Effector CD4-positive, alpha-beta T cell (primary cell): ENCODE results near the gene OVOL3. TPM values are rescaled to one million over a fixed set of nuclear protein-coding genes. Genes with fewer than 3 reads are reported as not detected.
"Not testable (repeated sequence)": the region's sequence is repeated elsewhere in the genome, so short reads cannot be mapped to it uniquely, and the experiment has no call there.

ENCODE experiments used
- DNase-seq: peaks from one replicate; pipeline ENCODE4 v3.0.0-alpha.2; 2020
- total RNA-seq: gene quantifications from one replicate; lab custom pipeline; 2026; lab: John Stamatoyannopoulos, UW

OVOL3 gene
- total RNA-seq: not detected

DNA sequence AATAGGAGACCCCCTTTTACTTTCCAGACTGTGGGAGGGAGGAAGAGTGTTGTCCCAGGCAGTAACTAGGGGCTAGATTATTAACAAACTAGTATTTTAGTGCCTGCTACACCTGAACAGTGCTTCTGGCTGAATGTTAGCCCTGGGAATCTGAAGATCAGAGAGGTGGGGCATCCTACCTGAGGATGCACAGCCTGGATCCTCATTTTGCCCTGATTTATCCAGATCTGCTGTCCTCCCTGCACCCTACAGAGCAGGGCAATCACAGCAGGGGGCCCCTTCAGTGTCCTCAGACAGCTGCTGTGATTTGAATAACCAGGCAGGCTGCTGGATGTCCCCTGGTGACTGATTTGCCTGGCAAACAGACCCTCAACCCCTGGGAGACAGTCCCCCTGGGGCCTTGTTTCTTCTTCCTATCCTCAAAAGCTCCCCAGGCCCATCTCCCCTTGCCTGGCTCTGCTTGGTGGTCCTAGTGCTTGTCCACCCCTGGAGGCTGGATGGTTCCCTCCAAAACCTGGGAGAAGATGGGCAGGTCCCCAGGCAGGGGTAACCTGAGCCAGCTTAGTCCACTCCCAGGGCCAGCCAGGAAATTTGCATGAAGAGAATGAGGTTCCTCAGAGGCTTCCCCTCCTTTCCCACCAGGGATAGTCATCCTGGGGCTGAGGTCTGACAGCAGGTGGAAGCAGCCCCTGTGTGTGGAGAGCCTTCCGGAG, at the start of gene OVOL3:
Gene OVOL3 (plus strand): TSS at position 657 of the 713 bp plus-strand sequence. CDS start 60 bp downstream, outside the sequence.
- DNase-seq: no peak

GRCh38 chr19:36061367-36061766, 49.6 kb upstream of the OVOL3 start:
- DNase-seq: no peak

DNA sequence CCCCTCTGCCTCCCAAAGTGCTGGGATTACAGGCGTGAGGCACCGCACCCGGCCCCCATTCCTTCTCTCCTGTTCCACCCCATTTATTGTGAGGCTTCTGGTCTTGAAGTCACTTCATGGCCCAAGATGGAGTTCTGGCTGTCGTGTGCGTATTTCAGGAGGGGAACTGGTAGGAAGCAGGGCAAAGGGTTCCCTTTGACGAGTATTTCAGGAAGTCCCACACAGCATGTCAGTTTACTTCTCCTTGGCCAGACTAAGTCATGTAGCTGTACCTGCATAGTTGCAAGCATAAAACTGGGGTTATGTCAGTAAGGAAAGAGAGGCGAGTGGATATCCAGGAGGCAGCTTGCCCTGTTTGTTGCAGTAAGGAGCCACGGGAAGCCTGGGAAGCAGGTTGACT, 46.1 kb upstream of the OVOL3 start:
- DNase-seq: no peak

- DNase-seq: no peak
These were observed 43.3 kb upstream of the OVOL3 start for GRCh38 chr19:36067681-36068080.

DNA sequence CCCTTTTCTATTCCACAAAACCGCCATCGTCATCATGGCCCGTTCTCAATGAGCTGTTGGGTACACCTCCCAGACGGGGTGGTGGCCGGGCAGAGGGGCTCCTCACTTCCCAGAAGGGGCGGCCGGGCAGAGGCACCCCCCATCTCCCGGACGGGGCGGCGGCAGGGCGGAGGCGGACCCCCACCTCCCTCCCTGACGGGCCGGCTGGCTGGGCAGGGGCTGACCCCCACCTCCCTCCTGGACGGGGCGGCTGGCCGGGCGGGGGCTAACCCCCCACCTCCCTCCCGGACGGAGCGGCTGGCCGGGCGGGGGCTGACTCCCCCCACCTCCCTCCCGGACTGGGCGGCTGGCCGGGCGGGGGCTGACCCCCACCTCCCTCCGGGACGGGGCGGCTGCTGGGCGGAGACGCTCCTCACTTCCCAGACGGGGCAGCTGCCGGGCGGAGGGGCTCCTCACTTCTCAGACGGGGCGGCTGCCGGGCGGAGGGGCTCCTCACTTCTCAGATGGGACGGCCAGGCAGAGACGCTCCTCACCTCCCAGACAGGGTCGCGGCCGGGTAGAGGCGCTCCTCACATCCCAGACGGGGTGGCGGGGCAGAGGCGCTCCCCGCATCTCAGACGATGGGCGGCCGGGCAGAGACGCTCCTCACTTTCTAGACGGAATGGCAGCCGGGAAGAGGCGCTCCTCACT, 42.0 kb upstream of the OVOL3 start:
- not testable (repeated sequence) for DNase-seq

- DNase-seq: no peak
These were observed 38.9 kb upstream of the OVOL3 start for GRCh38 chr19:36072081-36072480.

- DNase-seq: no peak
These were observed 37.6 kb upstream of the OVOL3 start for GRCh38 chr19:36073121-36073876.

DNA sequence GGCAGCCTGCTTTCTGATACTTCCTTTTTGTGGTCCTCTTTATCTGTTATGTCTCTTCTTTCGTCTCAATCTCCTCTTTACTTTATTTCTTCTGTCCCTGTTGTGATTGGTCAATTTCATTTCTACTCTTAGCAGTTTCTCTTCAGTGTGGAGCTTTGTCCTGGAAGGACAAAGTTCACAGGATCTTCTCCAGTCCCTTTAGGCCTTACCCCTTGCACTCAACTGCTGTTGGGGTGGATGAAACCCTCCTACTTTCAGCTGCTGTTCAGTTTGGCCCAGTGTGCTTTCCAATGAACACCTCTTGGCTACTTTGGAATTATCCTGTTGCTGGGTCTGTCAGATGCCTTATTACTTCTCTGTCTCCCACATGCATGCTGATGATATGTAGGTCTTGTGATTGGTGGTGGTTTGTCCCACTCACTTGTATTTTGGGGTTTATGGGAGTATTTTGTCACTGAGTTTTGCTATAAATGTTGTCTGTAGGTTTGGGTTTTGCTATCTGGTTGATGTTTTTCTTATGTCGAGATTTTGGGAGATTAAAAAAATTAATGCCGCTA, 31.5 kb upstream of the OVOL3 start:
- no peak for DNase-seq

- no peak for DNase-seq
These were observed 29.6 kb upstream of the OVOL3 start for GRCh38 chr19:36081385-36081784.

DNA sequence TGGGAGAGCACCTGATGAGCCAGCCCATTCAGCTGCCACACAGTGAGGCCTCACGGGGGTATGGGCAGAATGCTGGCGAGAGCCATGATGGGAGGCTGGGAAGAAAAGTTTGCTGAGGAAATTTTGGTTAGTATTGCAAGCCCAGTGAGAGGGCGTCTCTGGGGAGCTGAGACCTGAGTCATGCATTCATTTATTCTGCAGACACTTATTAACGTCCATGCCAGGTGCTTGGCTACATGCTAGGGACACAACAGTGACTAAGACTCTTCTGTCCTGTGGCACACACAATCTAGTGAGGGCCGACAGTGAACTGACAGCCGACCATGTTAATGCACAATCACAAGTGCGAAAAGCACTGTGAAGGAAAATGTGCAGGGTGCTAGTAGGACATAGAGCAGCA, 29.0 kb upstream of the OVOL3 start:
- no peak for DNase-seq

- DNase-seq: no peak
These were observed 28.0 kb upstream of the OVOL3 start for GRCh38 chr19:36082916-36083315.

DNA sequence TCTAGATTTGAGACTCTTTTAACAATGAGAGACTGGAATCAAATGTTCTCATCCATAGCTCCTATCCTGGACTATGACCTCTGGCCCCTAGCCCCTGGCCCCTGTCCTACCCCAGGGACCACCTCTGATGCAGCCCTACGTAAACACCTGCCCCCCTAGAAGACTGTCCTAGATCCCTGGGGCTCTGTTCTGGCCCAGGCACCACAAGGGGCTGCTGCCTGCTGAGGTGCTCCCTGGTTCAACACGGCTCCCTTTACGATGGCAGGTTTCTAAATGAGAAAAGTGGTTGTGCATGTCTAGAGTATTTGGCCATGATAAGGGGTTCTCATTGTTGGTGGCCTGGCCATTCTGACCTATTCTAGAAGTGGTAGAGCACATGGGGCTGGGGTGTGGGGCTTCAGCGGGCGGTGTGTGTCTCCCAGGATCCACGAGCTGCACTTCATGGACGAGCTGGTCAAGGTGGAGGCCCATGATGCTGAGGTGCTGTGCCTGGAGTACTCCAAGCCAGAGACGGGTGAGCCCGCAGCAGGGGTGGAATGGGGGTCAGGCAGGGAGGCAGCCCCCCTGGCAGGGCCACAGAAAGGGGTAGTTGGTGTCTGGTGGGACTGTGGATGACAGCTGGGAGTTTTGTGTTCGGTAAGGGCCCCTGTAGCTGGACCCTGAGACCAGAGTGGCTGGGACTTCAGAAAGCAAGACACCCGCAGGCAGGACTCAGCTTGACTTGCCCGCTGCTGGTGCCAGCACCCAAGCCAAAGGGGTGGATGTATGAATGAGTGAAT, 26.5 kb upstream of the OVOL3 start:
- no peak for DNase-seq

- DNase-seq: no peak
These were observed 24.6 kb upstream of the OVOL3 start for GRCh38 chr19:36086326-36086725.

- DNase-seq: no peak
These were observed 21.1 kb upstream of the OVOL3 start for GRCh38 chr19:36089847-36090246.

- no peak for DNase-seq
These were observed 19.8 kb upstream of the OVOL3 start for GRCh38 chr19:36090910-36091695.

DNA sequence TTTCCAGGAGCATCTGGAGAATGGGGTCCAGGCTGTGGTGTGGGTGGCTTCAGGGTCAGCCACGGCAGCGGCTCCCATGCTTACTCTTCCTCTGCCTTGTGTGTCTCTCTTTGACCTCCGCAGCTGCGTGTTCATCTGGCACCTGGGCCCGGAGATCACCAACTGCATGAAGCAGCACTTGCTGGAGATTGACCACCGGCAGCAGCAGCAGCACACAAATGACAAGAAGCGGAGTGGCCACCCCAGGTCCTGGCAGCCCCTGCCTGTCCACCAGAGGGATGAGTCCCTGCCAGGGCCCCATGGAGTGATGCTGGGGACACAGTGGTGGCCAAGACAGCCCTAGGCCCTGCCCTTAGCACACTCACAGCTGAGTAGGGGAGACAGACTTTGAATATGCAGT, 18.4 kb upstream of the OVOL3 start:
- no peak for DNase-seq

- no peak for DNase-seq
These were observed 17.7 kb upstream of the OVOL3 start for GRCh38 chr19:36093146-36093662.

- no peak for DNase-seq
These were observed 17.3 kb upstream of the OVOL3 start for GRCh38 chr19:36093687-36094086.

DNA sequence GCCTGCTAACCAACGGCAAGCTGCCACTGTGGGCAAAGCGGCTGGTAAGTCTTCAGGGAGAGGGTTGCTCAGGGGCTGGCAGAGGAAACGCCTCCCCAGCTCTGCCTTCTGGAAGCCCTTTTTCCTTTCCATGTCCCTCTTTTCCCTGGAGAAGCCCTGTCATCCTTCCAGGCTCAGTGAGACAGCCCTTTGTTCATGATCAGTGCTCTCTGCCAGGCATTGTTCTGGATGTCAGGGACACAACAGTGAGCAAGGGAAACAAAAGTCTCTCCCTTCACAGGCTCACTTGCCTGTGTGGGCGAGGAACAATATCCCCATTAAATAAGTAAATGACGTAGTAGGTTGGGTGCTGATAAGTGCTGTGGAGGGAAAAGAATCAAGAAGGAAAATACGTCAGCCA, 13.9 kb upstream of the OVOL3 start:
- no peak for DNase-seq

DNA sequence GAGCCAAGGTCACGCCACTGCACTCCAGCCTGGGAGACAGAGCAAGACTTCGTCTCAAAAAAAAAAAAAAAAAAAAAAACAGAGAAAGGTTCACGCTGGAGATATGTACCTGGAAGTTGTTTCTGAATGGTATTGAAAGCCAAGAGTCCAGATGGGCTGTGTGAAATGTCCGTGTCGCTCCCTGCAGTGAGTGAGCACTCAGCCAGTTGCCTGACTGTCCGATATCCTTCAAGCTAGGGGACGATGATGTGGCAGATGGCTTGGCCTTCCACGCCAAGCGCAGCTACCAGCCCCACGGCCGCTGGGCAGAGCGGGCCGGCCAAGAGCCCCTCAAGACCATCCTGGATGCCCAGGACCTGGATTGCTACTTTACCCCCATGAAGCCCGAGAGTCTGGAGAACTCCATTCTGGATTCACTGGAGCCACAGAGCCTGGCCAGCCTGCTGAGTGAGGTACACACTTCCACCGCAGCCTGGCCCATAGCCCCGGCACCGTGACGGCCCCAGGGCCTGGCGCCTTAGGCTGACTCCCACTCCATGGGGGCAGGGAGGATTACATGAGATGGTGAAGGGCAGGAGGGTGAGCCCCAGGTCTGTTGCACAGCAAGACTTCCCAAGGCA, 11.7 kb upstream of the OVOL3 start:
- no peak for DNase-seq

DNA sequence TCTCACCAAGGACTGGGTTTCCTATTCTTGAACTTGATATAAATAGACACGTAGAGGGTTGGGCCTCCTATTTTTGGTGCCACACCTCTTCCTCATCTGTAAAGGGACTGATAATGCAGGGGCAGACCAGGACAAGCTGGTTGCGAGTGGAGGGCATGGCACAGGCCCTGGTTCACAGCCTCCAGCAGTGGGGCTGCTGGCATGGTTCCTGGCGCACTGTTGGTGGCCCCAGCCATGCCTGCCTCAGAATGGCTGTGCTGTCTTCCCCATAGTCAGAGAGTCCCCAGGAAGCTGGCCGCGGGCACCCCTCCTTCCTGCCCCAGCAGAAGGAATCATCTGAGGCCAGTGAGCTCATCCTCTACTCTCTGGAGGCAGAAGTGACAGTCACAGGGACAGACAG, 10.5 kb upstream of the OVOL3 start:
- no peak for DNase-seq
